SHP77 (cell line): ENCODE measurements around the gene CDH11.

Experiments
- DNase-seq, 2 experiments: peaks; one replicate each; lab custom pipeline; 2025; lab: John Stamatoyannopoulos, UW

Gene CDH11

GRCh38 chr16:65121870-65122723 lies at the start of gene CDH11:
CDH11 (minus strand) TSS chr16:65122063; CDS start chr16:65004869, 117,194 bp downstream.
- DNase-seq, result no peak

GRCh38 chr16:65154321-65154720 lies 32.5 kb upstream of the CDH11 start:
- DNase-seq, result no peak

GRCh38 chr16:65153365-65154105 lies 31.7 kb upstream of the CDH11 start:
- DNase-seq, result no peak

- DNase-seq, result no peak
These were observed 26.9 kb upstream of the CDH11 start for GRCh38 chr16:65148804-65149203.

GRCh38 chr16:65142276-65142675 lies 20.4 kb upstream of the CDH11 start:
- no peak for DNase-seq

- DNase-seq, result no peak
These were observed 14.8 kb upstream of the CDH11 start for GRCh38 chr16:65136681-65137080.

- DNase-seq, result no peak
These were observed 5.2 kb upstream of the CDH11 start for GRCh38 chr16:65126845-65127624.

GRCh38 chr16:65125871-65126270 lies 4.0 kb upstream of the CDH11 start:
- DNase-seq, result no peak

GRCh38 chr16:65125322-65125721 lies 3.5 kb upstream of the CDH11 start:
- DNase-seq, result no peak

GRCh38 chr16:65124596-65124995 lies 2.7 kb upstream of the CDH11 start:
- no peak for DNase-seq

GRCh38 chr16:65124212-65124548 lies 2.3 kb upstream of the CDH11 start:
- no peak for DNase-seq

GRCh38 chr16:65123396-65124211 lies 1.7 kb upstream of the CDH11 start:
- DNase-seq, result no peak

- no peak for DNase-seq
These were observed 997 bp upstream of the CDH11 start for GRCh38 chr16:65122724-65123395.

- no peak for DNase-seq
These were observed 787 bp downstream of the CDH11 start for GRCh38 chr16:65120831-65121721.

- no peak for DNase-seq
These were observed 1.4 kb downstream of the CDH11 start for GRCh38 chr16:65120461-65120830.

GRCh38 chr16:65119901-65120401 lies 1.9 kb downstream of the CDH11 start:
- no peak for DNase-seq

GRCh38 chr16:65119435-65119834 lies 2.4 kb downstream of the CDH11 start:
- DNase-seq, result no peak

GRCh38 chr16:65118871-65119270 lies 3.0 kb downstream of the CDH11 start:
- no peak for DNase-seq

GRCh38 chr16:65117811-65118448 lies 3.9 kb downstream of the CDH11 start:
- peak; percentile 62 to 64 for DNase-seq
